Measurements from ENCODE around the gene EVI5L.

Gene EVI5L

GRCh38 chr19:7911508-7912143, 81.6 kb downstream of the EVI5L start:
- Histone ChIP-seq H3K9ac (ENCODE audit: low read length) (no peak overlapping the region), H3K4me1 (ENCODE audit: control insufficient read depth, insufficient read depth, low read length) (no peaks in the 10 kb centered on the region), H3K27me3 (ENCODE audit: control insufficient read depth, insufficient read depth, low read length) (peaks cover 29% of the 10 kb centered on the region), H3K4me3 (ENCODE audit: low read length) (no peak overlapping the region), H3K9me3 (ENCODE audit: control insufficient read depth, low read length) (no peaks in the 10 kb centered on the region), H3K36me3 (ENCODE audit: control insufficient read depth, insufficient read depth, low read length) (no peaks in the 10 kb centered on the region)

GRCh38 chr19:7912144-7912696, 82.2 kb downstream of the EVI5L start:
- H3K27me3 ChIP-seq (ENCODE audit: control insufficient read depth, insufficient read depth, low read length) = peaks cover 35% of the 10 kb centered on the region
- H3K9ac ChIP-seq (ENCODE audit: low read length) = no peak overlapping the region
- no peaks in the 10 kb centered on the region for H3K4me1 ChIP-seq (ENCODE audit: control insufficient read depth, insufficient read depth, low read length)
- no peaks in the 10 kb centered on the region for H3K36me3 ChIP-seq (ENCODE audit: control insufficient read depth, insufficient read depth, low read length)
- no peaks in the 10 kb centered on the region for H3K9me3 ChIP-seq (ENCODE audit: control insufficient read depth, low read length)
- no peak overlapping the region for H3K4me3 ChIP-seq (ENCODE audit: low read length)

GRCh38 chr19:7912697-7913564, 82.9 kb downstream of the EVI5L start:
- no peaks in the 10 kb centered on the region for H3K36me3 ChIP-seq (ENCODE audit: control insufficient read depth, insufficient read depth, low read length)

GRCh38 chr19:7913652-7914051, 83.6 kb downstream of the EVI5L start:
- Histone ChIP-seq H3K27me3 (ENCODE audit: control insufficient read depth, insufficient read depth, low read length) (peaks cover 50% of the 10 kb centered on the region), H3K9me3 (ENCODE audit: control insufficient read depth, low read length) (no peaks in the 10 kb centered on the region), H3K9ac (ENCODE audit: low read length) (no peak overlapping the region), H3K36me3 (ENCODE audit: control insufficient read depth, insufficient read depth, low read length) (no peaks in the 10 kb centered on the region), H3K4me3 (ENCODE audit: low read length) (no peak overlapping the region), H3K4me1 (ENCODE audit: control insufficient read depth, insufficient read depth, low read length) (peaks cover 9% of the 10 kb centered on the region)

More at GRCh38 chr19:7912697-7913564, 82.9 kb downstream of the EVI5L start:
- Histone ChIP-seq H3K27me3 (ENCODE audit: control insufficient read depth, insufficient read depth, low read length) (peaks cover 42% of the 10 kb centered on the region), H3K9ac (ENCODE audit: low read length) (no peak overlapping the region), H3K9me3 (ENCODE audit: control insufficient read depth, low read length) (no peaks in the 10 kb centered on the region), H3K4me3 (ENCODE audit: low read length) (no peak overlapping the region), H3K4me1 (ENCODE audit: control insufficient read depth, insufficient read depth, low read length) (peaks cover 6% of the 10 kb centered on the region)

- Histone ChIP-seq H3K4me1 (ENCODE audit: control insufficient read depth, insufficient read depth, low read length) (peaks cover 9% of the 10 kb centered on the region), H3K27me3 (ENCODE audit: control insufficient read depth, insufficient read depth, low read length) (peaks cover 54% of the 10 kb centered on the region), H3K36me3 (ENCODE audit: control insufficient read depth, insufficient read depth, low read length) (no peaks in the 10 kb centered on the region)
Measured at GRCh38 chr19:7914099-7914498, 84.1 kb downstream of the EVI5L start.

More at GRCh38 chr19:7914099-7914498, 84.1 kb downstream of the EVI5L start:
- Histone ChIP-seq H3K9me3 (ENCODE audit: control insufficient read depth, low read length) (no peaks in the 10 kb centered on the region), H3K9ac (ENCODE audit: low read length) (no peak overlapping the region), H3K4me3 (ENCODE audit: low read length) (no peak overlapping the region)
